Endothelial cell of umbilical vein (primary cell): ENCODE measurements around the gene CLDN6. TPM values are rescaled to one million over a fixed set of nuclear protein-coding genes. Genes with fewer than 3 reads are reported as not detected.

Source experiments
- BruUV-seq: library from RNA; stranded (reverse); fragments of 400-500 nt; replicated peaks from 2 replicates; lab custom pipeline; 2021; lab: Mats Ljungman, UMichigan
- CTCF ChIA-PET: fragments of 300-600, 350-600 bp; sonication (Branson Sonifier 250); formaldehyde crosslinking; loops from one replicate; lab custom pipeline; 2021; ENCODE audit warnings: antibody characterized with exemption, inconsistent platforms; lab: Charles Lee
- POLR2A ChIA-PET: fragments of 300-600, 350-600 bp; sonication (Branson Sonifier 250); formaldehyde crosslinking; loops from one replicate; lab custom pipeline; 2021; ENCODE audit warnings: antibody characterized with exemption, inconsistent platforms; lab: Charles Lee
- DNase-seq: peaks from one replicate; pipeline ENCODE4 v3.0.0-alpha.2; 2011; ENCODE audit warnings: low read depth, low spot score
- FAIRE-seq: peaks from 2 replicates; lab custom pipeline; 2011; peaks lifted over from hg19 to GRCh38; lab: Jason Lieb, UNC
- H2AFZ ChIP-seq: 2 replicates; pipeline ENCODE4 v1.6.0; 2012; ENCODE audit warnings: low read depth, low read length, control low read depth, inconsistent platforms
- H3K27ac ChIP-seq: 2 replicates; pipeline ENCODE4 v1.5.1; 2011; ENCODE audit warnings: low read depth, mild to moderate bottlenecking, control low read depth, low read length, moderate library complexity; ENCODE audit not compliant: insufficient read depth
- H3K27me3 ChIP-seq, 2 experiments: 2 replicates each; pipeline versions ENCODE4 v1.6.0 to v1.6.1; 2011; ENCODE audit warnings: low read length in 2 of 2, mixed read lengths in 1 of 2; ENCODE audit not compliant: control insufficient read depth in 2 of 2, insufficient read depth in 2 of 2
- H3K36me3 ChIP-seq, 2 experiments: 2 replicates in 1 of 2; 3 replicates in 1 of 2; pipeline ENCODE4 v1.5.1; 2011; ENCODE audit warnings: low read length in 2 of 2, mild to moderate bottlenecking in 1 of 2, moderate library complexity in 1 of 2; ENCODE audit not compliant: control insufficient read depth in 2 of 2, insufficient read depth in 2 of 2; ENCODE audit errors: extremely low read depth in 1 of 2
- H3K4me1 ChIP-seq: 3 replicates; pipeline ENCODE4 v1.5.1; 2011; ENCODE audit warnings: mild to moderate bottlenecking, low read length; ENCODE audit not compliant: control insufficient read depth, insufficient read depth; ENCODE audit errors: extremely low read depth
- H3K4me2 ChIP-seq: 2 replicates; pipeline ENCODE4 v1.6.1; 2011; ENCODE audit warnings: low read length, control low read depth, mixed read lengths; ENCODE audit not compliant: insufficient read depth
- H3K4me3 ChIP-seq, 3 experiments: fragments of 200-600 bp in 1 of 3; sonication (generic), shearing (Covaris generic) in 1 of 3; replicated peaks in 1 of 3; 2 replicates each; pipeline ENCODE4 v1.5.1; 2011 to 2016; ENCODE audit warnings: control low read depth in 3 of 3, low read length in 3 of 3, mild to moderate bottlenecking in 2 of 3, inconsistent platforms in 1 of 3, low read depth in 1 of 3, moderate library complexity in 1 of 3; ENCODE audit not compliant: insufficient read depth in 1 of 3
- H3K79me2 ChIP-seq: 2 replicates; pipeline ENCODE4 v1.6.0; 2012; ENCODE audit warnings: low read length, inconsistent platforms; ENCODE audit not compliant: control insufficient read depth, insufficient read depth
- H3K9ac ChIP-seq: replicated peaks from 2 replicates; pipeline ENCODE3; 2011; ENCODE audit warnings: low read length, control low read depth; ENCODE audit not compliant: insufficient read depth; ENCODE audit errors: extremely low read depth
- H3K9me1 ChIP-seq: replicated peaks from 3 replicates; pipeline ENCODE4 v1.6.0; 2011; ENCODE audit warnings: mild to moderate bottlenecking, low read length; ENCODE audit not compliant: control insufficient read depth, insufficient read depth; ENCODE audit errors: extremely low read depth
- H3K9me3 ChIP-seq: replicated peaks from 2 replicates; pipeline ENCODE4 v1.5.1; 2012; ENCODE audit warnings: low read length, inconsistent platforms; ENCODE audit not compliant: control insufficient read depth, insufficient read depth
- H4K20me1 ChIP-seq: replicated peaks from 2 replicates; pipeline ENCODE3; 2011; ENCODE audit warnings: mild to moderate bottlenecking, low read length; ENCODE audit not compliant: control insufficient read depth, insufficient read depth; ENCODE audit errors: extremely low read depth
- CTCF ChIP-seq, 2 donors: IDR thresholded peaks; 1 replicate in 1 of 2; 2 replicates in 1 of 2; pipeline ENCODE4 v1.5.1; 2011; ENCODE audit warnings: low read length in 2 of 2, mild to moderate bottlenecking in 2 of 2, moderate library complexity in 2 of 2, control low read depth in 1 of 2, inconsistent platforms in 1 of 2, low read depth in 1 of 2; ENCODE audit not compliant: insufficient read depth in 1 of 2; ENCODE audit errors: extremely low read depth in 1 of 2
- EZH2 ChIP-seq: IDR thresholded peaks from 2 replicates; pipeline ENCODE4 v1.6.1; 2012; ENCODE audit warnings: borderline replicate concordance, low read depth, mild to moderate bottlenecking, moderate library complexity, low read length, inconsistent platforms; ENCODE audit not compliant: severe bottlenecking
- FOS ChIP-seq: IDR thresholded peaks from 2 replicates; pipeline ENCODE4 v1.6.1; 2011; ENCODE audit warnings: mild to moderate bottlenecking, low read length, moderate library complexity, borderline replicate concordance; ENCODE audit not compliant: insufficient read depth
- JUN ChIP-seq: IDR thresholded peaks from 2 replicates; pipeline ENCODE4 v1.6.1; 2011; ENCODE audit warnings: borderline replicate concordance, low read depth; ENCODE audit not compliant: insufficient read length, insufficient read depth
- MYC ChIP-seq: IDR thresholded peaks from one replicate; pipeline ENCODE4 v1.6.1; 2011; ENCODE audit warnings: mild to moderate bottlenecking, low read depth, low read length
- POLR2AphosphoS5 ChIP-seq: IDR thresholded peaks from 2 replicates; pipeline ENCODE4 v1.6.1; 2012; ENCODE audit warnings: low read depth, mild to moderate bottlenecking, control low read depth, low read length, moderate library complexity; ENCODE audit not compliant: insufficient read depth
- dilution Hi-C: fragments of 300-500 bp; cut with MboI; formaldehyde crosslinking; loops from one replicate; pipeline ENCODE4 v1.15.0; 2019; ENCODE audit warnings: low sequenced_read_pairs; ENCODE audit not compliant: extremely low pct_ligation_motif_present
- intact Hi-C: fragments of 100-400 bp; cut with micrococcal nuclease; formaldehyde crosslinking; loops from one replicate; pipeline ENCODE4 v1.10.0; 2022
- polyA plus RNA-seq, 4 experiments: library from polyadenylated mRNA; depleted of rRNA in 3 of 4; stranded (reverse) in 3 of 4; unstranded in 1 of 4; fragments of >200 nt; gene quantifications; 2 replicates each; pipeline versions ENCODE4 v1.2.1 to v1.2.3, GENCODE V29; 2011 to 2012; ENCODE audit warnings: missing spikeins in 1 of 4
- total RNA-seq: library from RNA; stranded (reverse); gene quantifications from 2 replicates; pipeline ENCODE4 v1.2.3, GENCODE V29; 2021

The CLDN6 gene
- total and polyA plus RNA-seq, 2 donors (not counting 3 experiments of a cell fraction or from before 2014, with no cell fraction given) = 0.28 TPM; not detected in 1

- peaks cover 25 to 48% of the 10 kb centered on the region in 2 experiments for H3K27me3 ChIP-seq
- H3K4me1 ChIP-seq = peaks cover 16% of the 10 kb centered on the region
- dilution Hi-C loops = no loop called here
- FAIRE-seq (no peak), DNase-seq (no peak)
- TF ChIP-seq EZH2 (peak; percentile 6), JUN (no peak), POLR2AphosphoS5 (no peak)
- H4K20me1 ChIP-seq = no peaks in the 10 kb centered on the region
- peaks cover 12% of the 10 kb centered on the region for H3K79me2 ChIP-seq
- no peak overlapping the region for H3K27ac ChIP-seq
- H3K4me3 ChIP-seq = no peak overlapping the region
- H2AFZ ChIP-seq = no peak overlapping the region
- intact Hi-C loops = no loop called here
- no peak overlapping the region for H3K4me2 ChIP-seq
- no peak overlapping the region for H3K9ac ChIP-seq
- BruUV-seq = no TSS peak
- POLR2A ChIA-PET = no interaction called here
- no peaks in the 10 kb centered on the region for H3K9me1 ChIP-seq
- H3K9me3 ChIP-seq = no peaks in the 10 kb centered on the region
- H3K36me3 ChIP-seq = no peaks in the 10 kb centered on the region
- CTCF ChIA-PET = interaction anchor here (0.7 kb wide), 1 partner anchor 40 kb away, joined by 3 read pairs; no protein-coding TSS in a partner anchor
Measured at GRCh38 chr16:2967721-2968161, 50.2 kb downstream of the CLDN6 start.

- no peak for FAIRE-seq
Measured at GRCh38 chr16:2967211-2967631, 50.8 kb downstream of the CLDN6 start.

More at GRCh38 chr16:2967211-2967631, 50.8 kb downstream of the CLDN6 start:
- DNase-seq = no peak
- H3K9me3 ChIP-seq = no peaks in the 10 kb centered on the region
- ChIA-PET CTCF (interaction anchor here (0.7 kb wide), 1 partner anchor 40 kb away, joined by 3 read pairs; no protein-coding TSS in a partner anchor), POLR2A (no interaction called here)
- dilution Hi-C loops = no loop called here
- intact Hi-C loops = no loop called here
- H3K4me1 ChIP-seq = peaks cover 16% of the 10 kb centered on the region
- H3K36me3 ChIP-seq = no peaks in the 10 kb centered on the region
- no peak overlapping the region for H3K27ac ChIP-seq
- TF ChIP-seq CTCF (IDR thresholded peaks at IDR 0.05; ENCODE audit: extremely low read depth in 1 of 2, insufficient read depth in 1 of 2, low read depth in 1 of 2, low read length in 2 of 2) (no peak), JUN (no peak), POLR2AphosphoS5 (no peak), EZH2 (peak; percentile 95), MYC (no peak), FOS (no peak)
- H3K27me3 ChIP-seq = peaks cover 29 to 53% of the 10 kb centered on the region in 2 experiments
- peaks cover 12% of the 10 kb centered on the region for H3K79me2 ChIP-seq
- no TSS peak for BruUV-seq
- no peak overlapping the region for H3K4me2 ChIP-seq
- H3K9me1 ChIP-seq = no peaks in the 10 kb centered on the region
- no peak overlapping the region for H3K4me3 ChIP-seq
- H2AFZ ChIP-seq = no peak overlapping the region
- H3K9ac ChIP-seq = no peak overlapping the region
- no peaks in the 10 kb centered on the region for H4K20me1 ChIP-seq
